Activated naive CD4-positive, alpha-beta T cell treated with anti-CD3 and anti-CD28 coated beads, Interleukin-2, amount 50 U/mL, for 24 hours (primary cell): ENCODE data around the gene C2CD4C.
"Not testable (repeated sequence)": the region's sequence is repeated elsewhere in the genome, so short reads cannot be mapped to it uniquely, and the experiment has no call there.

Experiments
- H3K27ac Mint-ChIP-seq: one replicate; pipeline ENCODE4 v1.8.0; 2021; ENCODE audit warnings: mild to moderate bottlenecking, mixed read lengths
- H3K27me3 Mint-ChIP-seq: one replicate; pipeline ENCODE4 v1.8.0; 2021; ENCODE audit warnings: mixed read lengths
- H3K36me3 Mint-ChIP-seq: one replicate; pipeline ENCODE4 v1.8.0; 2021; ENCODE audit warnings: mixed read lengths
- H3K4me1 Mint-ChIP-seq: one replicate; pipeline ENCODE4 v1.8.0; 2021; ENCODE audit warnings: mixed read lengths
- H3K4me3 Mint-ChIP-seq: one replicate; pipeline ENCODE4 v1.8.0; 2021; ENCODE audit warnings: mild to moderate bottlenecking, mixed read lengths
- H3K9me3 Mint-ChIP-seq: one replicate; pipeline ENCODE4 v1.8.0; 2021; ENCODE audit warnings: mixed read lengths

The C2CD4C gene

DNA sequence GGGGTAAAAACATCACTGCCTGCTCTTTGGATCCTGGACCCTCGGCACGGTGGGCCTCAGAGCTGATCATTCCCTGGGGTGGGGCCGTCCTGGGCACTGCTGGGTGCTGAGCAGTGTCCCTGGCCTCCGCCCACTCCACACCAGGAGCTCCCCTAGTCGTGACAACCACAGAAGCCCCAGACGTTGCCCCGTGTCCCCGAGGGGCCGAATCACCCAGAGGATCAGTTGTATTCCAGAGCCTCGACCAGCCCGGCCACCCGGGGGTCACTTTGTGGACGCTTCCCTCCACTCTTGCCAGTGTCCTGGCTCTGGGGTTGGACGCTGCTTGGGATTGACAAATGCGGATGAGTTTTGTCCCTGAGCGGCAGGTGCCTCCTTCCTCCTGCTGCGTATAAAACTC lies 10.2 kb downstream of the C2CD4C start:
- peaks cover 4% of the 10 kb centered on the region for H3K4me1 Mint-ChIP-seq
- no peaks in the 10 kb centered on the region for H3K36me3 Mint-ChIP-seq
- H3K9me3 Mint-ChIP-seq, result no peaks in the 10 kb centered on the region
- H3K27me3 Mint-ChIP-seq, result peaks cover 7% of the 10 kb centered on the region
- no peak overlapping the region for H3K27ac Mint-ChIP-seq
- no peak overlapping the region for H3K4me3 Mint-ChIP-seq

DNA sequence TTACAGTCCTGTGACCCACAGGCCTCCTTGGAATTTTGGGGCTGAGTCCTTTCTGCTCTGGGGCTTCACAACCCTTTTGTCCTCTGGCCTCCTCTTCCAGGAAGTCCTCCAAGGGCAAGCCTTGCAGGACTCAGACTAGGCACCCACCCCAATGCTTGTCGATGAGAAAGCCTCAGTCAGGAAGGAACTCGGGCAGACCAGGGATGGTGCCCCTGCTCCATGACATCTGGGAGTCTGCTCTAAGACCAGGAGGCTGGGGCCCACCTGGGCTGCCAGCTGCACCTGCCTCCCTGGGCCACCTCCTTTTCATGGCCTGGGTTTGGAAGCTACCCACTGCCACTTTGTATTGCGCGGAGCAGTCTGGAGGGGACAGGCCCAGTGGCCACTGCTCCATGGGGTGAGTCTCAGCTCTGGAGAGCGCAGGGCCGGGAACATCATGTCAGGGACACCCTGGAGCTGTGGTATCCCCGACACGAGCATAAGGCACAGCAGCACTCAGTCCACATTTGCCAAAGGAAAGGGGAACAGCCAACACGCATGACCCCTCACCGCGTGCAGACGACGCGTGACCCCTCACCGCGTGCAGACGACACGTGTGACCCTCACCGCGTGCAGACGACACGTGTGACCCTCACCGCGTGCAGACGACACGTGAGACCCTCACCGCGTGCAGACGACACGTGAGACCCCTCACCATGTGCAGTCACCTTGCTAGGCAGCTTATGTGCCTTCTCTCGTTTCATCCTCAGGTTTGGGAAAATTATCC lies 10.8 kb downstream of the C2CD4C start:
- no peak overlapping the region for H3K27ac Mint-ChIP-seq
- peaks cover 3% of the 10 kb centered on the region for H3K27me3 Mint-ChIP-seq
- peaks cover 4% of the 10 kb centered on the region for H3K4me1 Mint-ChIP-seq
- no peak overlapping the region for H3K4me3 Mint-ChIP-seq
- H3K9me3 Mint-ChIP-seq, result no peaks in the 10 kb centered on the region
- H3K36me3 Mint-ChIP-seq, result no peaks in the 10 kb centered on the region

DNA sequence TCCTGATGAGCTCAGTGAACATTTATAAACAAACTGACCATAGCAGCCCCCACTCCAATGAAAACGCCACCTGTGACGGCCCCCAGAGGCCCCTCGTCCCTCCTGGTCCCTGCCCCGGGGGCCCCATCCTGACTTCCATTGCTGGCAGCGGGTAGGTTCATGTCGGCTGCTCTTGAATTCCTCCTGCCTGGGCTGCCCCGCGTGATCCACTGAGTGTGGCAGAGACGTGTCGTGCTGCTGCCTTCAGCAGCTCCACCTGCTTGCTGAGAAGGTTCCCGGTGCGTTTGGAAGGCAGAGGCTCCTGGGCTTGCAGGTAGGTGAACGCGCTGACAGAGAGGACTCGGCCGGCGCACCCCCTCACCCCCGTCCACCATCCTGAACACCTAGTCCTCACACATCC lies 11.6 kb downstream of the C2CD4C start:
- H3K9me3 Mint-ChIP-seq, result no peaks in the 10 kb centered on the region
- H3K27ac Mint-ChIP-seq, result no peak overlapping the region
- no peaks in the 10 kb centered on the region for H3K36me3 Mint-ChIP-seq
- H3K4me3 Mint-ChIP-seq, result no peak overlapping the region
- no peaks in the 10 kb centered on the region for H3K27me3 Mint-ChIP-seq
- H3K4me1 Mint-ChIP-seq, result peaks cover 4% of the 10 kb centered on the region

DNA sequence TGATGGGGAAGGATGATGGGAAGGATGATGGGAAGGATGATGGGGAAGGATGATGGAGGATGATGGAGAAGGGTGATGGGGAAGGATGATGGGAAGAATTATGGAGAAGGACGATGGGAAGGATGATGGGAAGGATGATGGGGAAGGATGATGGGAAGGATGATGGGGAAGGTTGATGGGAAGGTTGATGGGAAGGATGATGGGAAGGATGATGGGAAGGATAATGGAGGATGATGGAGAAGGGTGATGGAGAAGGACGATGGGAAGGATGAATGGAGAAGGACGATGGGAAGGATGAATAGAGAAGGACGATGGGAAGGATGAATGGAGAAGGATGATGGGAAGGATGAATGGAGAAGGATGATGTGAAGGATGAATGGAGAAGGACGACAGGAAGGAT lies 13.5 kb downstream of the C2CD4C start:
- Mint-ChIP-seq H3K4me1 (peaks cover 4% of the 10 kb centered on the region), H3K9me3 (no peaks in the 10 kb centered on the region), H3K36me3 (no peaks in the 10 kb centered on the region), H3K27me3 (no peaks in the 10 kb centered on the region), H3K27ac (peak overlapping the region; percentile 48), H3K4me3 (no peak overlapping the region)

DNA sequence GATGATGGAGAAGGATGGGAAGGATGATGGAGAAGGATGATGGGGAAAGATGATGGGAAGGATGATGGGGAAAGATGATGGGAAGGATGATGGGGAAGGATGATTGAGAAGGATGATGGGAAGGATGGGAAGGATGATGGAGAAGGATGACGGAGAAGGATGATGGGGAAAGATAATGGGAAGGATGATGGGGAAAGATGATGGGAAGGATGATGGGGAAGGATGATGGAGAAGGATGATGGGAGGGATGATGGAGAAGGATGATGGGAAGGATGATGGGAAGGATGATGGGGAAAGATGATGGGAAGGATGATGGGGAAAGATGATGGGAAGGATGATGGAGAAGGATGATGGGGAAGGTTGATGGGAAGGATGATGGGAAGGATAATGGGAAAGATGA lies 14.1 kb downstream of the C2CD4C start:
- peak overlapping the region; percentile 80 for H3K27ac Mint-ChIP-seq
- H3K9me3 Mint-ChIP-seq, H3K36me3 Mint-ChIP-seq, H3K4me1 Mint-ChIP-seq, H3K4me3 Mint-ChIP-seq, H3K27me3 Mint-ChIP-seq: not testable (repeated sequence)

DNA sequence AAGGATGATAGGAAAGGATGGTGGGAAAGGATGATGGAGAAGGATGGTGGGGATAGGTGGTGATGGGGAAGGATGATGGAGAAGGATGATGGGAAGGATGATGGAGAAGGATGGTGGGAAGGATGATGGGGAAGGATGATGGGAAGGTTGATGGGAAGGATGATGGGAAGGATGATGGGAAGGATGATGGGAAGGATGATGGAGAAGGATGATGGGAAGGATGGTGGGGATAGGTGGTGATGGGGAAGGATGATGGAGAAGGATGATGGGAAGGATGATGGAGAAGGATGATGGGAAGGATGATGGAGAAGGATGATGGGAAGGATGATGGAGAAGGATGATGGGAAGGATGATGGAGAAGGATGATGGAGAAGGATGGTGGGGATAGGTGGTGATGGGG lies 15.4 kb downstream of the C2CD4C start:
- peak overlapping the region; percentile 90 for H3K27ac Mint-ChIP-seq
- not testable (repeated sequence) for H3K4me1 Mint-ChIP-seq, H3K4me3 Mint-ChIP-seq, H3K36me3 Mint-ChIP-seq, H3K27me3 Mint-ChIP-seq, H3K9me3 Mint-ChIP-seq

DNA sequence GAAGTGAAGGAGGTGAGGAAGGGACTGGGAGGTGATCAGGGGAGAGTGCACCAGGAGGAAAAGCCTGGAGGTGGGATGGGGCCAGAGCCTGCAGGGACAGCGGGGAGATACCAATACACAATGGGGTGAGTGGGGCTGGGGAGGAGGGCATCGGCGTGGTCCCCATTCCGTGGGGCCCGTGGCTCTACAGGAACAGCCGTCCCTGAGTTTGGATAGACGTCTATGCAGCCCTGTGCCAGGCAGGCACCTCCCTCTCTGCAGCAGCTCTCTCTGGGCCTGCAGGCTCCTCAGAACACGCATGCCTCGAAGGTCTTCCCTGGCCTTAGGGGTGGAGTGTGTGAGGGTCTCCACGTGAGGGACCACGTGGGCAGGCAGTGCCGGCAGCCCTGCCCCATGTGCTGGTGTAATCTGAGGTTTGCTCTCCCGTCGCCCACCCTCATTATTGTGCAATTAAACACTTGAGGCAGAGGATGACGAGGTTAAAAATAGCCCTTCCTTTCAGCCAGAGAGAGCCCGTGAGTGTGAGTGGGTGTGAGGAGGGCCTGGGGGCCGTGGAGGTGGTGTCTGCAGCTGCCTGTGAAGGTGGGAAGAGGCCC lies 16.5 kb downstream of the C2CD4C start:
- Mint-ChIP-seq H3K4me3 (no peak overlapping the region), H3K36me3 (no peaks in the 10 kb centered on the region), H3K27ac (peak overlapping the region; percentile 65), H3K4me1 (peaks cover 4% of the 10 kb centered on the region), H3K27me3 (peaks cover 4% of the 10 kb centered on the region), H3K9me3 (no peaks in the 10 kb centered on the region)

DNA sequence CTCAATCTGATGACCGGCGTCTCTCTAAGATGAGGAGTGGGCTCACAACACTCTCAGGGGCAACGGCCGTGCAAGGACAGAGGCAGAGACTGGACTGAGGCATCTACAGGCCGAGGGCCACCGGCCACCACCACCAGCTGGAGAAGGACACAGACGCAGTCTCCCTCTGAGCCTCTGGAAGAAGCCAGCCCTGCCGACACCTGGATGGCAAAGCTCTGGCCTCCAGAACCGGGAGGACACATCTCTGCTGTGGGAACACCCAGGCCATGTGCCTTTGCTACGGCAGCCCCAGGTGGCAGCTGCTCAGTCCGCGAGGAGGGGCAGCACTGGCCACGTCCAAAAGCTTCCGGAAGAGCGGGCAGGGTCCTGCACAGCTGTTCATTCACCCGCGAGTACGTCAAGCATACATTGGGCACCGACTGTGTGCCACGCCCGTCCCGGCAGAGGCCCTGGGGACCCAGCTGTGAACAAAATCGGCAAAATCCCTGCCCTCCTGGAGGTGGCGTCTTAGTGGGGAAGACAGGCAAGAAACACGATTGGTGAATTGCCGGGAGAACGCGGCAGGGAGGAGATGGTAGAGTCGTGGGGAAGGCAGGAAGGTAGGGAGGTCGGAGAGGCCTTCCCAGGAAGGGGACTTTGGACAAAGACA lies 17.1 kb downstream of the C2CD4C start:
- H3K9me3 Mint-ChIP-seq, result no peaks in the 10 kb centered on the region
- no peak overlapping the region for H3K4me3 Mint-ChIP-seq
- peaks cover 4% of the 10 kb centered on the region for H3K4me1 Mint-ChIP-seq
- H3K36me3 Mint-ChIP-seq, result no peaks in the 10 kb centered on the region
- H3K27ac Mint-ChIP-seq, result peak overlapping the region; percentile 65
- H3K27me3 Mint-ChIP-seq, result peaks cover 6% of the 10 kb centered on the region

DNA sequence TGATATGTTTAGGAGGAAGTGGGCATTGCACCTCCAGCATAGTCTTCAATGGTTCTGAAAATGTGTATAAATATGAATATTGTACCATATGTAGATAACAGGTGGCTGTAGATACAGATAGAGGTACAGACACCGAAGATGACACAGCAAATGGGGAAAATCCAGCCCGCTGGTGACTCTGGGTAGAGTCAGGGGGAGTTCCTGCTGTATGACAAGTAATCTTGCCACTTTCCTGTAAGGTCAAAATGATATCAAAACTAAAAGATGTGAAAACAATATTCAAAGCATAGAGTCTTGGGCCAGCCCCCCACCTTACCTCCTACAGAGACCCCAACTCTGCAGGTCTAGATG lies 17.8 kb downstream of the C2CD4C start:
- no peak overlapping the region for H3K27ac Mint-ChIP-seq
- no peak overlapping the region for H3K4me3 Mint-ChIP-seq
- no peaks in the 10 kb centered on the region for H3K9me3 Mint-ChIP-seq
- H3K4me1 Mint-ChIP-seq, result peaks cover 4% of the 10 kb centered on the region
- H3K27me3 Mint-ChIP-seq, result peaks cover 9% of the 10 kb centered on the region
- H3K36me3 Mint-ChIP-seq, result no peaks in the 10 kb centered on the region

DNA sequence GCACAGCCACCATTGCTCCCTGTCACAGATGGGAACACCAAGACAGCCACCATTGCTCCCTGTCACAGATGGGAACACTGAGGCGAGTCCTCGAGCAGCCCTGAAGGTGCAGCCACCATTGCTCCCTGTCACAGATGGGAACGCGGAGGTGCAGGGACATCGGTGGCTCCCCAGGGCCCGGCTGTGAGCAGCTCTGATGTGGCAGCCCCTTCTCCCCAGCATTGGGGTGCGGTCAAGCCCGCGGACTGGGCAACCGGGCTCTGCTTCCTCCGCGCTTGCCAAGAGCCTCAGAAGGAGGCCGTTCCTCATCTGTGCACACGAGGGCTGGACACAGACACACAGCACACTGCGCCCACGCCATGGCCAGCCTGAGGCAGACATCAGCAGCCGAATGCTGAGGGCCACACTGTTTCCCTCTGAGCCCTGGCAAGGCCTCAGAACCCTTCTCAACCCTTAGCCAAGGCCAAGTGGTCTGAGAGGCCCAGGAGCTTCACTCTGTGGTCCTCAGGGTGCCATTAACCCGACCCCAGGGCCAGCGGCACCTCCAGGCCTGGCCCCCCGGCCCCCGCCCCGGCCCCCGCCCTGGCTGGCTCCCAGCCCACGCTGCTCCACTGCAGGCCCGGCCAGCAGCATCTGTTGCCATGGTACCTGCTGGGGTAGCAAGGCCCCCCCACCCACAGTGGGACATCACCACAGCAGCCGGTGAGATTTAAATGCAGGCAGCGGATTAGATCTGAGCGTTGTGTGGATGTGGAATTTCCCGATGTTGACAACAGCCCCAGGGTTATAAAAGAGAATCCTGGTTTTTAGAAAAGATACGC lies 18.4 kb downstream of the C2CD4C start:
- H3K4me1 Mint-ChIP-seq, result peaks cover 2% of the 10 kb centered on the region

DNA sequence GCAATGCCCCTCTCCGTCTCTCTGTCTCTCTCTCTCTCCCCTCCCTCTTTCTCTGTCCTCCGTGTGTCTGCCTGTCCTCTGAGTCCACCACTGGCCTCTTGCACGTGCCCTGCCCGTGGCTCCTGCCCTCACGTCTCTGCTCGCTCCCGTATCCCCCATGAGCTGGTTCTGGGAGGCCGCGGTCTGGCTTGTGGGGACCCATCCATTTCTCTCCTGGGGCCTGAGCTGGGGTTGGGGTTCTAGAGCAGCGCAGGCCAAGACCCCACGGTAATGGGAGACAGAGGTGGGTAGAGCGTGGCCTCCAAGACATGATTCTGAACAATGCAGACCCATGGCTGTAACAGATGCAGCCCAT lies 19.0 kb downstream of the C2CD4C start:
- Mint-ChIP-seq H3K4me3 (no peak overlapping the region), H3K27ac (no peak overlapping the region), H3K4me1 (no peaks in the 10 kb centered on the region), H3K36me3 (no peaks in the 10 kb centered on the region), H3K27me3 (peaks cover 12% of the 10 kb centered on the region), H3K9me3 (no peaks in the 10 kb centered on the region)

More for the DNA sequence above, 18.4 kb downstream of the C2CD4C start:
- Mint-ChIP-seq H3K9me3 (no peaks in the 10 kb centered on the region), H3K27me3 (peaks cover 12% of the 10 kb centered on the region), H3K27ac (no peak overlapping the region), H3K4me3 (no peak overlapping the region), H3K36me3 (no peaks in the 10 kb centered on the region)

DNA sequence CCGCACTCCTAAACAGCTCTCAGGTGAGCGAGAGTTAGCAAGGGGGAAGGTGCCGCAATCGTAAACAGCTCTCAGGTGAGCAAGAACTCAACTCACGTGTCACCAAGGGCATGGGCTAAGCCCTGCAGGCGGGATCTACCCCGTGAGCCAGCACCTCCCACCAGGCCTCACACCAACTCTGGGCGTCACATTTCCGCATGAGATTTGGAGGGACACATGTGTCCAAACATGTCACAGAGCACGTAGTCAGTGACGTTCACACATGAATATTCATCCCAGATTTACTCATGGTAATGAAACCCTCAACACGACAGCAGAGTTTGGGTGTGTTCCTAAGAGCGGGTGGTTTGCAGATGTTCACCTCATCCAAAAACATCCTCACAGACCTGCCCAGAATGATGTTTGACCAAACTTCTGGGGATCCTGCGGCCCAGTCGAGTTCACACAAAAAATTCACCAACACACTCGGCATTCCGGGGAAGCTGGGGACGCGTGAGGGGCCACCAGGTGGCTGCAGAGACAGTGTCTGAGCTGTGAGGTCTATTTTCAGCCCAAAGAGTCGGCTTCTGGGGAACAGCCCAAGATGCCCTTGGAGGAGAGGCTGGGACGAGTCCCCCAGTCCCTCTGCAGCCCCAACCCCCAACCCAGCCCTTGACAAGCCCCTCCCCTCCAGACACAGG lies 19.6 kb downstream of the C2CD4C start:
- no peaks in the 10 kb centered on the region for H3K9me3 Mint-ChIP-seq
- H3K4me3 Mint-ChIP-seq, result no peak overlapping the region
- H3K36me3 Mint-ChIP-seq, result no peaks in the 10 kb centered on the region
- H3K4me1 Mint-ChIP-seq, result peaks cover 2% of the 10 kb centered on the region
- H3K27me3 Mint-ChIP-seq, result peaks cover 14% of the 10 kb centered on the region
- no peak overlapping the region for H3K27ac Mint-ChIP-seq

DNA sequence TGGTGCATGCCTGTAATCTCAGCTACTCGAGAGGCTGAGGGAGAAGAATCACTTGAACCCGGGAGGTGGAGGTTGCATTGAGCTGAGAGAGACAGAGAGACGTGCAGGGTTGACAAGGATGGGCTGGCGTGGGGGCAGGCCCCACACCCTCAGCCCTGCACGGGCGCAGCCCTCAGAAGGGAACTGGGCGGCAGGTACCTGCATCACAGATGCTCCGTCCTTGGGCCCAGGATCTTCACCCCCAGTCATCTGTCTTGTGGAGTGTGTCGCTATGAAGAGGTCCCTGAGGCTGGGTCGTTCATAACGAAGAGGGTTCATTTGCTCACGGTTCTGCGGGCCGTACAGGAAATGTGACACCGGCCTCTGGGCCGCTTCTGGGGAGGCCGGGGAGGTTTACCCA lies 20.3 kb downstream of the C2CD4C start:
- H3K27ac Mint-ChIP-seq, result no peak overlapping the region
- peaks cover 9% of the 10 kb centered on the region for H3K4me1 Mint-ChIP-seq
- no peak overlapping the region for H3K4me3 Mint-ChIP-seq
- H3K36me3 Mint-ChIP-seq, result no peaks in the 10 kb centered on the region
- peaks cover 17% of the 10 kb centered on the region for H3K27me3 Mint-ChIP-seq
- no peaks in the 10 kb centered on the region for H3K9me3 Mint-ChIP-seq

DNA sequence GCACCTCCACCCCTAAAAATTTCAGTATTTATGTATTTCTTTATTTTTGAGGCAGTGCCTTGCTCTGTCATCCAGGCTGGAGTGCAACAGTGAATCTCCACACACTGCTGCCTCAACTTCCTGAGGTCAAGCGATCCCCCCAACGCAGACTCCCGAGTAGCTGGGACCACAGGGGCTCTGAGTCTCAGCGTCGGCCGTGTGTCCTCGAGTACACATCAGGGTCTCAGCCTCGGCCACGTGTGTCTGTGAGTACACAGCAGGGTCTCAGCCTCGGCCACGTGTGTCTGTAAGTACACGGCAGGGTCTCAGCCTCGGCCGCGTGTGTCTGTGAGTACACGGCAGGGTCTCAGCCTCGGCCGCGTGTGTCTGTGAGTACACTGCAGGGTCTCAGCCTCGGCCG lies 21.2 kb downstream of the C2CD4C start:
- Mint-ChIP-seq H3K27ac (no peak overlapping the region), H3K9me3 (no peaks in the 10 kb centered on the region), H3K36me3 (peaks cover under 1% of the 10 kb centered on the region), H3K4me1 (peaks cover 16% of the 10 kb centered on the region), H3K27me3 (peaks cover 21% of the 10 kb centered on the region), H3K4me3 (no peak overlapping the region)

DNA sequence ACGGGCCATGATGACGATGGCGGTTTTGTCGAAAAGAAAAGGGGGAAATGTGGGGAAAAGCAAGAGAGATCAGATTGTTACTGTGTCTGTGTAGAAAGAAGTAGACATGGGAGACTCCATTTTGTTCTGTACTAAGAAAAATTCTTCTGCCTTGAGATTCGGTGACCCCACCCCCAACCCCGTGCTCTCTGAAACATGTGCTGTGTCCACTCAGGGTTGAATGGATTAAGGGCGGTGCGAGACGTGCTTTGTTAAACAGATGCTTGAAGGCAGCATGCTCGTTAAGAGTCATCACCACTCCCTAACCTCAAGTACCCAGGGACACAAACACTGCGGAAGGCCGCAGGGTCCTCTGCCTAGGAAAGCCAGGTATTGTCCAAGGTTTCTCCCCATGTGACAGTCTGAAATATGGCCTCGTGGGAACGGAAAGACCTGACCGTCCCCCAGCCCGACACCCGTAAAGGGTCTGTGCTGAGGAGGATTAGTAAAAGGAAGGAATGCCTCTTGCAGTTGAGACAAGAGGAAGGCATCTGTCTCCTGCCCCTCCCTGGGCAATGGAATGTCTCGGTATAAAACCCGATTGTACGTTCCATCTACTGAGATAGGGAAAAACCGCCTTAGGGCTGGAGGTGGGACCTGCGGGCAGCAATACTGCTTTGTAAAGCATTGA lies 22.2 kb downstream of the C2CD4C start:
- H3K4me3 Mint-ChIP-seq, H3K9me3 Mint-ChIP-seq, H3K36me3 Mint-ChIP-seq, H3K27ac Mint-ChIP-seq: not testable (repeated sequence)
- H3K27me3 Mint-ChIP-seq, result peaks cover 23% of the 10 kb centered on the region
- peaks cover 23% of the 10 kb centered on the region for H3K4me1 Mint-ChIP-seq
